Lower leg skin (tissue), 4 donors: ENCODE results near the gene JMJD7. TPM values are rescaled to one million over a fixed set of nuclear protein-coding genes. Genes with fewer than 3 reads are reported as not detected.

Experiments used
- DNase-seq, 2 donors: peaks; one replicate each; pipeline ENCODE4 v3.0.0-alpha.2; 2019; ENCODE audit warnings: low spot score in 2 of 2
- H3K4me3 ChIP-seq: fragments of 200-600 bp; sonication (generic); 2 replicates; pipeline ENCODE4 v1.5.1; 2017; ENCODE audit warnings: mild to moderate bottlenecking, low read depth; ENCODE audit not compliant: poor library complexity, severe bottlenecking
- POLR2A ChIP-seq, 2 donors: fragments of 450-650 bp; IDR thresholded peaks; one replicate each; pipeline ENCODE4 v1.6.1; 2016 to 2017; ENCODE audit warnings: antibody characterized with exemption in 2 of 2, mild to moderate bottlenecking in 1 of 2, moderate library complexity in 1 of 2
- whole genome bisulfite sequencing, 2 donors: methylation state at CpG; one replicate each; pipeline ENCODE4 v1.1.5; 2018; 5-methylcytosine and 5-hydroxymethylcytosine counted together
- intact Hi-C: fragments of 100-400 bp; cut with DNase I; formaldehyde crosslinking; loops from one replicate; pipeline ENCODE4 v1.15.0; 2023; ENCODE audit warnings: low total_unique reads
- total RNA-seq, 4 donors: library from RNA; depleted of rRNA; stranded (reverse); fragments of >200 nt; gene quantifications; one replicate each; pipeline ENCODE4 v1.1.0, GENCODE V29; 2016
- TF ChIP-seq, protein P1 (sequence below), 3 donors: fragments of 450-650 bp; IDR thresholded peaks; one replicate each; pipeline ENCODE4 v1.5.1; 2016; ENCODE audit warnings: antibody characterized with exemption in 3 of 3, mild to moderate bottlenecking in 3 of 3, moderate library complexity in 2 of 3

JMJD7 gene
- total RNA-seq, 4 donors from 2014 or later, result 40.7 to 61.6 (median 47.1) TPM

DNA sequence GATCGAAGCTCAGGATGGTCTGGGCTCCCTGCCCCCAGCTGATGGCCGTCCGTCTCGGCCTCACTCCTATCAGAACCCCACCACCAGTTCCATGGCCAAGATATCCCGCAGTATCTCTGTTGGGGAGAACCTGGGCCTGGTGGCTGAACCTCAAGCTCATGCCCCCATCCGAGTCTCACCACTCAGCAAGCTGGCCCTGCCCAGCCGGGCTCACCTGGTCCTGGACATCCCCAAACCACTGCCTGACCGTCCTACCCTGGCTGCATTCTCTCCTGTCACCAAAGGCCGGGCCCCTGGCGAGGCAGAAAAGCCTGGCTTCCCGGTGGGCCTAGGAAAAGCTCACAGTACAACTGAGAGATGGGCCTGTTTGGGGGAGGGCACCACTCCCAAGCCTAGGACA, 4.4 kb upstream of the JMJD7 start:
- no peak for TF ChIP-seq POLR2A (IDR thresholded peaks at IDR 0.05)
- TF ChIP-seq, protein P1, sequence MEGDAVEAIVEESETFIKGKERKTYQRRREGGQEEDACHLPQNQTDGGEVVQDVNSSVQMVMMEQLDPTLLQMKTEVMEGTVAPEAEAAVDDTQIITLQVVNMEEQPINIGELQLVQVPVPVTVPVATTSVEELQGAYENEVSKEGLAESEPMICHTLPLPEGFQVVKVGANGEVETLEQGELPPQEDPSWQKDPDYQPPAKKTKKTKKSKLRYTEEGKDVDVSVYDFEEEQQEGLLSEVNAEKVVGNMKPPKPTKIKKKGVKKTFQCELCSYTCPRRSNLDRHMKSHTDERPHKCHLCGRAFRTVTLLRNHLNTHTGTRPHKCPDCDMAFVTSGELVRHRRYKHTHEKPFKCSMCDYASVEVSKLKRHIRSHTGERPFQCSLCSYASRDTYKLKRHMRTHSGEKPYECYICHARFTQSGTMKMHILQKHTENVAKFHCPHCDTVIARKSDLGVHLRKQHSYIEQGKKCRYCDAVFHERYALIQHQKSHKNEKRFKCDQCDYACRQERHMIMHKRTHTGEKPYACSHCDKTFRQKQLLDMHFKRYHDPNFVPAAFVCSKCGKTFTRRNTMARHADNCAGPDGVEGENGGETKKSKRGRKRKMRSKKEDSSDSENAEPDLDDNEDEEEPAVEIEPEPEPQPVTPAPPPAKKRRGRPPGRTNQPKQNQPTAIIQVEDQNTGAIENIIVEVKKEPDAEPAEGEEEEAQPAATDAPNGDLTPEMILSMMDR (IDR thresholded peaks at IDR 0.05), result no peak
- intact Hi-C loops, result no loop called here
- WGBS, 2 donors, result 96 to 97% methylated on average over 9 to 11 of the region's 11 CpGs
- no peak for DNase-seq
- H3K4me3 ChIP-seq, result no peak overlapping the region

DNA sequence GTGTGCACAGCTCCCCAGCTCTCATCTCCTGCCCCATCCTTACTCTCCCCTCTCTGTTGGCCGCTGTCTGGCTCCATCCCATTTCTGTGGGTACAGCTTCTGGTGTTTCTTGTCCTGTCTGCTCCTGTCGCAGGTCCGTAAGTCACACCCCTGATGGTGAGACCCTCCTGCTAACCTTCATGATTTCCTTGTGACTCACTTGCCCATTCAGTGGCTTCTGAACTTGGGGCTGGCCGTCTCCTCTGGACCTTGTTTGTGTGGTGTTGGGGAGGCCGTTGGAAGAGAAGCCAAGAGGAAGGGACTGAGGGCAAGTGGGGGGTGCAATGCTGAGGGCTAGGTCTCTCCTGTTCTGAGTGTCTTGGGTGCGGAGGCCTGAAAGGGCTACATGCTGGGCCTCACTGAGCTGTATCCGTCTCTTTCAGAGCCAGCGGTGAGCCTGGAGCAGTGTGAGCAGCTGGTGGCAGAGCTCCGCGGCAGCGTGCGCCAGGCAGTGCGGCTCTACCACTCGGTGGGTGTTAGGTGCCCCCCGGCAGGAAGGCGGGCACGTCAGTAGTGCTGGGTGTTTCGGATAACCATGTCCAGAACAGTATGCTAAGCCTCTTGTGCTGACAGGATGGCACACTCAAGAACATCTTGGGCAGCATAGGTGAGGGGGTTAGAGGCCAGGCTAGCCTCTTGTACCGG, 3.7 kb upstream of the JMJD7 start:
- WGBS, 2 donors, result 87 to 94% methylated on average over 19 of the region's 19 CpGs
- no peak for TF ChIP-seq POLR2A (IDR thresholded peaks at IDR 0.05)
- TF ChIP-seq, protein P1 (IDR thresholded peaks at IDR 0.05), result no peak
- H3K4me3 ChIP-seq, result no peak overlapping the region
- intact Hi-C loops, result no loop called here
- no peak for DNase-seq

DNA sequence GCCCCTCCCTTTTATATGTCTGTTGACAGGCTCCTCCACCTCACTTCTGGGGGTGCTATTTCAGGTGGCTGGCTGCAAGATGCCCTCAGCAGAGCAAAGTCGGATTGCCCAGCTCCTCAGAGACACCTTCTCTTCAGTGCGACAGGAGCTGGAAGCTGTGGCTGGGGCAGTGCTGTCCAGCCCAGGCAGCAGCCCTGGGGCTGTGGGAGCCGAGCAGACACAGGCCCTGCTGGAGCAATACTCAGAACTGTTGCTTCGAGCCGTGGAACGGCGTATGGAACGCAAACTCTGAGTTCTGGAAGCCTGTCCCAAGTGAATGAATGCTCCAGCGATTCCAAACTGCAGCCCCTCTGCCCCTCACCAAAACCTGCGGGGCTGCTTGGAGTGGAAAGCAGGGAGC, 2.7 kb upstream of the JMJD7 start:
- intact Hi-C loops, result no loop called here
- no peak for DNase-seq
- TF ChIP-seq, protein P1 (IDR thresholded peaks at IDR 0.05), result no peak
- TF ChIP-seq POLR2A (IDR thresholded peaks at IDR 0.05), result no peak
- WGBS, 2 donors, result 81 to 88% methylated on average over 10 of the region's 10 CpGs
- no peak overlapping the region for H3K4me3 ChIP-seq

DNA sequence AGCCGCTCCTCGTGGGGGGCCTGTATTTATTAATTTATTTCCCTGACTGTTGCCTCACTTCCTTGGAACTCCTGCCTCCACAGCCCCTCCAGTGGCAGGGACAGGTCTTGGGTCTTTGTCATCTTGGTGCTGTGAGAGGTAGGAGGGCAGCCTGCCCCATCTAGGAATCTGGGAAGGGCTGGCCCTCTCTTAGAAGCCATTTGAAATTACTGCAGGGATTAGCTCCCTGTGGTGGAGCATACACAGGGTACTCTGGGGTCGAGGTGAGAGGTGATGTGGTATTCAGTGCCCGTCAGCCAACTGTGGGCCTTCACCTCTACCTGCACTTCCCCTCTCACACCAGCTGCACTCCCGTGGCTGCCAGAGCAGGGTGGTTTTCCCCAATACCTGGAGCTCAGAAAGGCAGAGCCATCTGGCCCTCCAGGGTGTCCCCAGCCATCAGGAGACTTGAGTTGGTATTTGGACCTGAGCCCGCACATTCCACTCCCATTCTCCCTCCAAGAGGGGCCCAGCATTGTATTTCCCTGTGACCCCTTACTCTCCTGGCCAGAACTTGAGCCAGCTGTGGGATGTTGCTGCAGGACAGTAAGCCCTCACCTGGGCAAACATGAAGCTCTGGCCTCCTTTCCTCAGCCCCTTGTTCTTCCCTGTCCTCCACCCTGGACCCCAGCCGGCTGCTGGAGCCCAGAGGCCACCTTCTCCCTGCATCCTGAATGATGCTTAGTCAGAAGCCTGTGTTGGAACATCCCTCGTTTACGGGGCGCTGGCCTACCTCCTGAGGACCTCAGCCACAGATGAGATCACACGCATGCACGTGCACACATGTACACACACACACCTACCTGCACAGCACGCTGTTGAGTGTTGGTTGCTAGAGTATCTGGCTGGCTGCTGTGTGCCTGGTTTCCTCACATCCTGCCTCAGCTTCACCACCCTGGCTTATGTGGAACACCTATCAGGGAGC, 2.0 kb upstream of the JMJD7 start:
- WGBS, 2 donors, result 67 to 72% methylated on average over 13 of the region's 13 CpGs
- TF ChIP-seq POLR2A (IDR thresholded peaks at IDR 0.05), result no peak
- TF ChIP-seq, protein P1 (IDR thresholded peaks at IDR 0.05), result no peak
- no peak for DNase-seq
- intact Hi-C loops, result no loop called here
- H3K4me3 ChIP-seq, result no peak overlapping the region

DNA sequence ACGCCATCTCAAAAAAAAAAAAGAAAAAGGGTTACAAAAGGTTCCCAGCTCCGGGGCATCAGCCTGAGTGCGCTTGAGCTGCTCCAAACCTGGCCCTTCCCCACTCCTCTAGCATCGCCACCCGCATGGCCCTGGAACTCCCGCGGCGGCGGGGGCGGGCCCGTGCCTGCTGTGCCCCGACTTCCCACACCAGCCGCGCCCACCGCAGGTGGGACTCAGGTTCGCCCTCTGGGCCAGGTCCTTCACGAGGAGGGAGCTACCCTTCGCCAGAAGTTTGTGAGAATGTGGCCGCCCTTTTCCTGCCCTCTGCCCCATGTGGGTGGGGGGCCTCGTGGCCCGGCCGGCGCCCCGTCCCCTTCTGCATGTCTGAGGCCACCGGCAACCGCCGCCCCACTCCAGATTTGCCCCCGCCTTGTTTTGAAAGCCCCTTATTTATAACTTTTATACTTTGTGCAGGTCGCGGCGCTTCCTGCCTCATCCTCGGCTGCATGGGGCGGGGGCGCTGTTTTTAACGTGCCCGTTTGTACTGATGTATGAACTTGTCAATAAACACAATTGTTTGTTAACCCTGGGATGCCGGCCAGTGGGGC, 507 bp upstream of the JMJD7 start:
- DNase-seq, result no peak
- TF ChIP-seq, protein P1 (IDR thresholded peaks at IDR 0.05), result no peak
- TF ChIP-seq POLR2A (IDR thresholded peaks at IDR 0.05), result no peak
- WGBS, 2 donors, result 4 to 5% methylated on average over 35 to 37 of the region's 37 CpGs
- peak overlapping the region; percentile 33 for H3K4me3 ChIP-seq
- intact Hi-C loops, result no loop called here
